Endothelial cell of umbilical vein (primary cell): ENCODE data around the gene ZNF559.

Experiments
- EZH2 ChIP-seq: IDR thresholded peaks from 2 replicates; pipeline ENCODE4 v1.6.1; 2012; ENCODE audit warnings: borderline replicate concordance, low read depth, mild to moderate bottlenecking, moderate library complexity, low read length, inconsistent platforms; ENCODE audit not compliant: severe bottlenecking
- FOS ChIP-seq: IDR thresholded peaks from 2 replicates; pipeline ENCODE4 v1.6.1; 2011; ENCODE audit warnings: mild to moderate bottlenecking, low read length, moderate library complexity, borderline replicate concordance; ENCODE audit not compliant: insufficient read depth
- GATA2 ChIP-seq: IDR thresholded peaks from 2 replicates; pipeline ENCODE4 v1.7.0; 2011; ENCODE audit warnings: low read depth, mild to moderate bottlenecking, moderate library complexity, mixed read lengths, low read length; ENCODE audit not compliant: insufficient read length, insufficient read depth
- POLR2A ChIP-seq: IDR thresholded peaks from 2 replicates; pipeline ENCODE4 v1.6.1; 2012; ENCODE audit warnings: low read depth, mild to moderate bottlenecking, control low read depth, low read length
- POLR2AphosphoS5 ChIP-seq: IDR thresholded peaks from 2 replicates; pipeline ENCODE4 v1.6.1; 2012; ENCODE audit warnings: low read depth, mild to moderate bottlenecking, control low read depth, low read length, moderate library complexity; ENCODE audit not compliant: insufficient read depth
- TF ChIP-seq, protein P1 (sequence below), 2 donors: IDR thresholded peaks; 1 replicate in 1 of 2; 2 replicates in 1 of 2; pipeline ENCODE4 v1.5.1; 2011; ENCODE audit warnings: low read length in 2 of 2, mild to moderate bottlenecking in 2 of 2, moderate library complexity in 2 of 2, control low read depth in 1 of 2, inconsistent platforms in 1 of 2, low read depth in 1 of 2; ENCODE audit not compliant: insufficient read depth in 1 of 2; ENCODE audit errors: extremely low read depth in 1 of 2
- TF ChIP-seq, protein P2 (sequence below): IDR thresholded peaks from 2 replicates; pipeline ENCODE4 v1.6.1; 2011; ENCODE audit not compliant: insufficient read depth, insufficient read length

DNA sequence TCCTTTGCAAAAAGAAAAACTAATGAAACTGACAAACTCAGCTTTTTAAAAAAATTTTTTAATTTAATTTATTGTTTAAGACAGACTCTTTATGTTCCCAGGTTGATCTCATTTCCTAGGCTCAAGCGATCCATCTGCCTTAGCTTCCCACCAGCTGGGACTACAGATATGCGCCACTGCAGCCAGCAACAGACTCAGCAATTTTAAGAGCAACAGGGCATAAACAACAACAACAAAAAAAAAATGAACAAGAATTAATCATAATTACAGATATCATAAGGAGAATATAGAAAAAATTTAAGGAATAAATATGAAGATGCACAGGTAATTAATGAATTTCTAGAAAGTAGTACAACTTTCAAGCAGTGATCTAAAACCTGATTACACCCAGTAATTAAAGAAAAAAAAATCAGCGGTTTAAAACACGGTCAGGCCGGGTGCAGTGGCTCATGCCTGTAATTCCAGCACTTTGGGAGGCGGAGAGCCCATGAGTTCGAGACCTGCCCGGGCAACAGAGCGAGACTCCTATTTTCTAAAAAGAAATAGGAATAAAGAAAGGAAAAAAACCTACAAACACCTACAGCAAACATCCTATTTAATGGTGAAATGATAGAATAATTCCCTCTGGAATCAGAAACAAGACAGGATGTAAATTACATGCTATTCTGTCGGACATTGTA lies 15.7 kb upstream of the ZNF559 start:
- TF ChIP-seq POLR2AphosphoS5 (no peak), FOS (no peak), EZH2 (no peak), POLR2A (no peak), GATA2 (no peak)
- TF ChIP-seq, protein P1, sequence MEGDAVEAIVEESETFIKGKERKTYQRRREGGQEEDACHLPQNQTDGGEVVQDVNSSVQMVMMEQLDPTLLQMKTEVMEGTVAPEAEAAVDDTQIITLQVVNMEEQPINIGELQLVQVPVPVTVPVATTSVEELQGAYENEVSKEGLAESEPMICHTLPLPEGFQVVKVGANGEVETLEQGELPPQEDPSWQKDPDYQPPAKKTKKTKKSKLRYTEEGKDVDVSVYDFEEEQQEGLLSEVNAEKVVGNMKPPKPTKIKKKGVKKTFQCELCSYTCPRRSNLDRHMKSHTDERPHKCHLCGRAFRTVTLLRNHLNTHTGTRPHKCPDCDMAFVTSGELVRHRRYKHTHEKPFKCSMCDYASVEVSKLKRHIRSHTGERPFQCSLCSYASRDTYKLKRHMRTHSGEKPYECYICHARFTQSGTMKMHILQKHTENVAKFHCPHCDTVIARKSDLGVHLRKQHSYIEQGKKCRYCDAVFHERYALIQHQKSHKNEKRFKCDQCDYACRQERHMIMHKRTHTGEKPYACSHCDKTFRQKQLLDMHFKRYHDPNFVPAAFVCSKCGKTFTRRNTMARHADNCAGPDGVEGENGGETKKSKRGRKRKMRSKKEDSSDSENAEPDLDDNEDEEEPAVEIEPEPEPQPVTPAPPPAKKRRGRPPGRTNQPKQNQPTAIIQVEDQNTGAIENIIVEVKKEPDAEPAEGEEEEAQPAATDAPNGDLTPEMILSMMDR (IDR thresholded peaks at IDR 0.05; ENCODE audit: extremely low read depth in 1 of 2, insufficient read depth in 1 of 2, low read depth in 1 of 2, low read length in 2 of 2) = no peak
- TF ChIP-seq, protein P2, sequence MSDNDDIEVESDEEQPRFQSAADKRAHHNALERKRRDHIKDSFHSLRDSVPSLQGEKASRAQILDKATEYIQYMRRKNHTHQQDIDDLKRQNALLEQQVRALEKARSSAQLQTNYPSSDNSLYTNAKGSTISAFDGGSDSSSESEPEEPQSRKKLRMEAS = no peak
